HG03108 (cell line): Measurements from ENCODE around the gene ABR.
A peak's percentile ranks its signal among the peaks of the same experiment; 100 is the strongest.

Experiments
- ATAC-seq: cut with Tn5 transposase; IDR thresholded peaks from one replicate; pipeline ENCODE4 v1.9.1; 2021; ENCODE audit warnings: moderate library complexity; ENCODE audit not compliant: unreplicated experiment

ABR gene

GRCh38 chr17:1179818-1180742, at the start of gene ABR:
TSS of gene ABR (minus strand) at chr17:1179981. CDS start at chr17:1179727, 254 bp downstream.
- ATAC-seq, result no peak

GRCh38 chr17:1229349-1229899, 49.6 kb upstream of the ABR start:
- ATAC-seq, result peak; percentile 48

GRCh38 chr17:1228781-1229348, 49.1 kb upstream of the ABR start:
- ATAC-seq, result peak; percentile 12

- ATAC-seq, result peak; percentile 42
These were observed 48.4 kb upstream of the ABR start for GRCh38 chr17:1227917-1228780.

GRCh38 chr17:1227365-1227764, 47.6 kb upstream of the ABR start:
- ATAC-seq, result no peak

GRCh38 chr17:1226308-1226707, 46.5 kb upstream of the ABR start:
- no peak for ATAC-seq

GRCh38 chr17:1224330-1224729, 44.5 kb upstream of the ABR start:
- no peak for ATAC-seq

GRCh38 chr17:1223662-1224061, 43.9 kb upstream of the ABR start:
- no peak for ATAC-seq

- ATAC-seq, result no peak
These were observed 42.5 kb upstream of the ABR start for GRCh38 chr17:1222321-1222720.

GRCh38 chr17:1221209-1221608, 41.4 kb upstream of the ABR start:
- ATAC-seq, result no peak

- no peak for ATAC-seq
These were observed 40.6 kb upstream of the ABR start for GRCh38 chr17:1220346-1220745.

GRCh38 chr17:1217089-1217385, 37.3 kb upstream of the ABR start:
- no peak for ATAC-seq

GRCh38 chr17:1216217-1217088, 36.7 kb upstream of the ABR start:
- peak; percentile 46 for ATAC-seq

GRCh38 chr17:1212946-1213345, 33.2 kb upstream of the ABR start:
- no peak for ATAC-seq

- no peak for ATAC-seq
These were observed 31.5 kb upstream of the ABR start for GRCh38 chr17:1211287-1211686.

- no peak for ATAC-seq
These were observed 29.2 kb upstream of the ABR start for GRCh38 chr17:1208966-1209365.

- no peak for ATAC-seq
These were observed 26.4 kb upstream of the ABR start for GRCh38 chr17:1206026-1206777.

- no peak for ATAC-seq
These were observed 24.1 kb upstream of the ABR start for GRCh38 chr17:1203967-1204291.

GRCh38 chr17:1203111-1203966, 23.6 kb upstream of the ABR start:
- ATAC-seq, result no peak
